Pancreas (tissue), 10 donors: ENCODE measurements around the gene MRPS11. TPM values are rescaled to one million over a fixed set of nuclear protein-coding genes. Genes with fewer than 3 reads are reported as not detected.
A peak's percentile ranks its signal among the peaks of the same experiment; 100 is the strongest.

ENCODE experiments used
- ATAC-seq, 4 donors: fragments of 200-7000 bp; cut with Tn5 transposase; one replicate each; pipeline versions ENCODE4 v1.8.0 to v1.9.1; 2020; ENCODE audit warnings: mild to moderate bottlenecking in 4 of 4, moderate library complexity in 4 of 4
- DNase-seq, 6 donors: peaks; one replicate each; pipeline ENCODE4 v3.0.0-alpha.2; 2020
- FAIRE-seq: peaks from 2 replicates; lab custom pipeline; 2012; peaks lifted over from hg19 to GRCh38; lab: Jason Lieb, UNC
- H3K27ac ChIP-seq, 4 donors: fragments of 200-600 bp; sonication (generic); 1 replicate in 3 of 4; 2 replicates in 1 of 4; pipeline versions ENCODE4 v1.5.0 to v1.8.0; 2020
- H3K27me3 ChIP-seq, 4 donors: fragments of 200-600 bp; one replicate each; pipeline ENCODE4 v1.8.0; 2021
- H3K36me3 ChIP-seq, 3 donors: fragments of 200-600 bp; sonication (generic) in 1 of 3; one replicate each; pipeline versions ENCODE4 v1.5.0 to v1.8.0; 2020 to 2021
- H3K4me1 ChIP-seq, 3 donors: fragments of 200-600 bp; one replicate each; pipeline ENCODE4 v1.8.0; 2021
- H3K4me3 ChIP-seq, 4 donors: fragments of 200-600 bp; sonication (generic) in 2 of 4; one replicate each; pipeline versions ENCODE4 v1.5.0 to v1.8.0; 2020 to 2021
- H3K9me3 ChIP-seq, 4 donors: fragments of 200-600 bp; one replicate each; pipeline ENCODE4 v1.8.0; 2021
- CTCF ChIP-seq, 4 donors: fragments of 200-600 bp; sonication (generic) in 3 of 4; IDR thresholded peaks; one replicate each; pipeline versions ENCODE4 v1.5.0 to v1.8.0; 2021; ENCODE audit warnings: antibody characterized with exemption in 4 of 4
- WGBS, 2 donors: extraction: QIAGEN DNeasy Blood & Tissue Kit; methylation state at CpG; one replicate each; pipeline ENCODE4 v1.1.7; 2013; 5-methylcytosine and 5-hydroxymethylcytosine counted together
- intact Hi-C, 3 donors: fragments of 100-400 bp; cut with DNase I; formaldehyde crosslinking; loops; one replicate each; pipeline versions ENCODE4 v1.11.1 to v1.14.2; 2022
- polyA plus RNA-seq, 2 donors: library from polyadenylated mRNA; stranded (reverse); fragments of 200-250 nt; gene quantifications; one replicate each; pipeline ENCODE4 v1.2.3, GENCODE V29; 2013
- total RNA-seq, 6 donors: library from RNA; stranded (reverse); fragmentation: NEBNext Ultra II Directional in 4 of 6; extraction: Animal tissue kit (Norgen Biotek cat#: 25700) in 4 of 6; gene quantifications; one replicate each; pipeline versions ENCODE4 v1.2.1 to v1.2.4, GENCODE V29; 2021 to 2023
- donor health status: healthy with polysubstance abuse.
- donor health status: DM: no; HTN: no; CAD: no; lungs with moderate emphysema.
- donor health status: DM: no; HTN: no; CAD: no.
- donor health status: control.
- donor health status: control.
- donor health status: Bipolar disorder and iron deficiency.
- donor health status: DM: yes; HTN: yes; CAD: no.
- donor health status: DM: no; HTN: no; CAD: no.
- donor health status: DM: no; HTN: no; CAD: no.
- donor health status: DM: yes; HTN: yes; CAD: no.

Gene MRPS11
- total and polyA plus RNA-seq, 8 donors = 12.7 to 29.5 (median 18.1) TPM

- no peaks in the 10 kb centered on the region for H3K9me3 ChIP-seq
- 68 to 82% methylated on average over 5 of the region's 5 CpGs for WGBS, 2 donors
- peaks cover 0 to 5% (median 0%) of the 10 kb centered on the region in 4 donors for H3K27me3 ChIP-seq
- H3K27ac ChIP-seq = no peak overlapping the region
- no peak for DNase-seq
- no peak overlapping the region for H3K4me3 ChIP-seq
- FAIRE-seq = no peak
- no peak for ATAC-seq
- no peaks in the 10 kb centered on the region for H3K4me1 ChIP-seq
- no peak for TF ChIP-seq CTCF (IDR thresholded peaks at IDR 0.05)
- intact Hi-C loops = no loop called here
- H3K36me3 ChIP-seq = no peaks in the 10 kb centered on the region
Observed at GRCh38 chr15:88448991-88449461, 18.5 kb upstream of the MRPS11 start.

- WGBS, 2 donors = 70 to 78% methylated on average over 8 of the region's 8 CpGs
- Histone ChIP-seq H3K27ac (no peak overlapping the region), H3K36me3 (no peaks in the 10 kb centered on the region), H3K4me3 (no peak overlapping the region), H3K4me1 (peaks cover 0 to under 1% (median 0%) of the 10 kb centered on the region in 3 donors), H3K27me3 (peaks cover 0 to 5% (median 0%) of the 10 kb centered on the region in 4 donors), H3K9me3 (no peaks in the 10 kb centered on the region)
- intact Hi-C loops = no loop called here
- DNase-seq (no peak), FAIRE-seq (no peak), ATAC-seq (no peak)
- TF ChIP-seq CTCF (IDR thresholded peaks at IDR 0.05) = no peak
Observed at GRCh38 chr15:88449581-88449980, 17.9 kb upstream of the MRPS11 start.

GRCh38 chr15:88450125-88450798 is 17.2 kb upstream of the MRPS11 start:
- intact Hi-C loops = no loop called here
- DNase-seq (peak in 3 of 6 donors; percentile 50 to 71 (median 52)), FAIRE-seq (no peak), ATAC-seq (peak; percentile 36 to 58 (median 39))
- Histone ChIP-seq H3K36me3 (no peaks in the 10 kb centered on the region), H3K27me3 (peaks cover 0 to 5% (median 0%) of the 10 kb centered on the region in 4 donors), H3K27ac (no peak overlapping the region), H3K4me1 (peaks cover 0 to 4% (median 0%) of the 10 kb centered on the region in 3 donors), H3K9me3 (no peaks in the 10 kb centered on the region), H3K4me3 (no peak overlapping the region)
- WGBS, 2 donors = 3 to 5% methylated on average over 12 of the region's 12 CpGs
- TF ChIP-seq CTCF (IDR thresholded peaks at IDR 0.05) = peak; percentile 24 to 54 (median 28)

GRCh38 chr15:88453651-88454050 is 13.9 kb upstream of the MRPS11 start:
- Histone ChIP-seq H3K27ac (no peak overlapping the region), H3K27me3 (peaks cover 0 to 5% (median 0%) of the 10 kb centered on the region in 4 donors), H3K4me1 (peaks cover 0 to 4% (median 0%) of the 10 kb centered on the region in 3 donors), H3K4me3 (no peak overlapping the region), H3K9me3 (no peaks in the 10 kb centered on the region), H3K36me3 (peaks cover 0 to 4% (median 0%) of the 10 kb centered on the region in 3 donors)
- ATAC-seq = no peak
- DNase-seq = no peak
- intact Hi-C loops = no loop called here
- TF ChIP-seq CTCF (IDR thresholded peaks at IDR 0.05) = no peak
- no peak for FAIRE-seq
- 41 to 43% methylated on average over 1 of the region's 1 CpG for WGBS, 2 donors

- 69 to 80% methylated on average over 1 of the region's 1 CpG for WGBS, 2 donors
- Histone ChIP-seq H3K36me3 (peaks cover 0 to 6% (median 3%) of the 10 kb centered on the region in 3 donors), H3K4me1 (peaks cover 0 to 4% (median 0%) of the 10 kb centered on the region in 3 donors), H3K27me3 (peaks cover 0 to 5% (median 0%) of the 10 kb centered on the region in 4 donors), H3K4me3 (no peak overlapping the region), H3K27ac (no peak overlapping the region), H3K9me3 (no peaks in the 10 kb centered on the region)
- intact Hi-C loops = no loop called here
- no peak for ATAC-seq
- no peak for TF ChIP-seq CTCF (IDR thresholded peaks at IDR 0.05)
- DNase-seq = no peak
- no peak for FAIRE-seq
Observed at GRCh38 chr15:88454236-88454635, 13.3 kb upstream of the MRPS11 start.
